GM23338 (cell line): ENCODE results near the gene LCLAT1. TPM values are rescaled to one million over a fixed set of nuclear protein-coding genes. Genes with fewer than 3 reads are reported as not detected.

Experiments
- ATAC-seq: fragments of 200-7000 bp; cut with Tn5 transposase; 3 replicates; pipeline ENCODE4 v1.9.1; 2020
- DNase-seq: peaks from one replicate; pipeline ENCODE4 v3.0.0-alpha.2; 2015; ENCODE audit warnings: low spot score
- H2AFZ ChIP-seq: fragments of 200-600 bp; sonication (generic); 2 replicates; pipeline ENCODE4 v1.8.0; 2016; ENCODE audit warnings: antibody characterized with exemption, mild to moderate bottlenecking, moderate library complexity
- H3F3A ChIP-seq: fragments of 200-600 bp; sonication (generic); replicated peaks from 2 replicates; pipeline ENCODE4 v1.8.0; 2017; ENCODE audit warnings: antibody characterized with exemption, mixed run types, low read depth
- H3K27ac ChIP-seq: fragments of 200-600 bp; sonication (generic); 2 replicates; pipeline ENCODE4 v1.6.1; 2016; ENCODE audit warnings: low read depth
- H3K27me3 ChIP-seq: fragments of 200-600 bp; sonication (generic); 2 replicates; pipeline ENCODE4 v1.8.0; 2016; ENCODE audit warnings: mild to moderate bottlenecking, mixed run types, moderate library complexity; ENCODE audit not compliant: insufficient read depth
- H3K36me3 ChIP-seq: fragments of 200-600 bp; sonication (generic); 2 replicates; pipeline ENCODE4 v1.8.0; 2016; ENCODE audit warnings: mild to moderate bottlenecking; ENCODE audit not compliant: insufficient read depth
- H3K4me1 ChIP-seq: fragments of 200-600 bp; sonication (generic); 2 replicates; pipeline ENCODE4 v1.8.0; 2016; ENCODE audit warnings: mild to moderate bottlenecking, moderate library complexity; ENCODE audit not compliant: insufficient read depth
- H3K4me2 ChIP-seq: fragments of 200-600 bp; sonication (generic); 2 replicates; pipeline ENCODE4 v1.7.1; 2017; ENCODE audit warnings: mixed run types
- H3K4me3 ChIP-seq: fragments of 200-600 bp; sonication (generic); 2 replicates; pipeline ENCODE4 v1.6.1; 2016; ENCODE audit warnings: mixed run types
- H3K79me2 ChIP-seq: fragments of 200-600 bp; sonication (generic); replicated peaks from 2 replicates; pipeline ENCODE4 v1.8.0; 2017; ENCODE audit warnings: mild to moderate bottlenecking; ENCODE audit not compliant: insufficient read depth
- H3K9me2 ChIP-seq: fragments of 200-600 bp; sonication (generic); 2 replicates; pipeline ENCODE4 v1.8.0; 2017; ENCODE audit not compliant: insufficient read depth
- H4K20me1 ChIP-seq: fragments of 200-600 bp; sonication (generic); replicated peaks from 2 replicates; pipeline ENCODE4 v1.8.0; 2017; ENCODE audit warnings: mild to moderate bottlenecking; ENCODE audit not compliant: insufficient read depth
- H3K27ac Mint-ChIP-seq: 2 replicates; pipeline ENCODE4 v1.8.0; 2020; ENCODE audit warnings: inconsistent platforms, mild to moderate bottlenecking, moderate library complexity, mixed read lengths
- H3K27me3 Mint-ChIP-seq: 3 replicates; pipeline ENCODE4 v1.8.0; 2022; ENCODE audit warnings: low read depth, mild to moderate bottlenecking, moderate library complexity, mixed read lengths, inconsistent platforms; ENCODE audit not compliant: insufficient read depth, poor library complexity
- H3K36me3 Mint-ChIP-seq: 3 replicates; pipeline ENCODE4 v1.8.0; 2021; ENCODE audit warnings: low read depth, mild to moderate bottlenecking, inconsistent platforms, moderate library complexity, mixed read lengths
- H3K4me1 Mint-ChIP-seq: 3 replicates; pipeline ENCODE4 v1.8.0; 2020; ENCODE audit warnings: mild to moderate bottlenecking, inconsistent platforms, mixed read lengths
- H3K4me3 Mint-ChIP-seq: 3 replicates; pipeline ENCODE4 v1.8.0; 2021; ENCODE audit warnings: moderate library complexity, mild to moderate bottlenecking, inconsistent platforms, mixed read lengths
- H3K9me3 Mint-ChIP-seq: 3 replicates; pipeline ENCODE4 v1.8.0; 2020; ENCODE audit warnings: moderate library complexity, mild to moderate bottlenecking, inconsistent platforms, mixed read lengths
- CREB1 ChIP-seq: fragments of 250-450 bp; sonication (Bioruptor Pico); IDR thresholded peaks from 2 replicates; pipeline ENCODE4 v1.5.0; 2020; ENCODE audit warnings: low read depth, mild to moderate bottlenecking, moderate library complexity
- EZH2 ChIP-seq: fragments of 200-600 bp; sonication (generic); IDR thresholded peaks from one replicate; pipeline ENCODE4 v1.8.0; 2017; ENCODE audit warnings: antibody characterized with exemption, mild to moderate bottlenecking, low read depth; ENCODE audit not compliant: unreplicated experiment
- EZH2phosphoT487 ChIP-seq: fragments of 200-600 bp; sonication (generic); IDR thresholded peaks from one replicate; pipeline ENCODE4 v1.8.1; 2018; ENCODE audit warnings: antibody characterized with exemption; ENCODE audit not compliant: unreplicated experiment
- JUNB ChIP-seq: IDR thresholded peaks from one replicate; pipeline ENCODE4 v1.6.1; 2016; ENCODE audit warnings: antibody characterized with exemption; ENCODE audit not compliant: unreplicated experiment
- NANOG ChIP-seq: IDR thresholded peaks from 2 replicates; pipeline ENCODE4 v1.6.1; 2016; ENCODE audit warnings: antibody characterized with exemption, borderline replicate concordance
- POLR2AphosphoS5 ChIP-seq: IDR thresholded peaks from 2 replicates; pipeline ENCODE4 v1.6.1; 2016; ENCODE audit warnings: antibody characterized with exemption, low read depth
- STAT1 ChIP-seq: IDR thresholded peaks from one replicate; pipeline ENCODE4 v1.6.1; 2016; ENCODE audit warnings: antibody characterized with exemption; ENCODE audit not compliant: unreplicated experiment
- ZNF114 ChIP-seq: fragments of 250-450 bp; sonication (Bioruptor Pico); IDR thresholded peaks from 2 replicates; pipeline ENCODE4 v1.5.0; 2020; ENCODE audit warnings: mild to moderate bottlenecking, moderate library complexity
- ZNF331 ChIP-seq: fragments of 250-450 bp; sonication (Bioruptor Pico); IDR thresholded peaks from 2 replicates; pipeline ENCODE4 v1.5.0; 2020; ENCODE audit warnings: low read depth, mild to moderate bottlenecking, moderate library complexity
- polyA plus RNA-seq: library from polyadenylated mRNA; unstranded; fragments of >200 nt; fragmentation: Nextera tagmentation; extraction: Ambion mirVana; gene quantifications from 2 replicates; pipeline ENCODE4 v1.2.1, GENCODE V29; 2016
- total RNA-seq: library from RNA; depleted of rRNA; stranded (reverse); fragments of >200 nt; shearing (Covaris generic); gene quantifications from 2 replicates; pipeline ENCODE4 v1.2.3, GENCODE V29; 2014
- TF ChIP-seq, protein P1 (sequence below): IDR thresholded peaks from one replicate; pipeline ENCODE4 v1.6.1; 2018; ENCODE audit warnings: antibody characterized with exemption; ENCODE audit not compliant: unreplicated experiment
- TF ChIP-seq, protein P2 (sequence below): fragments of 250-450 bp; sonication (Bioruptor Pico); IDR thresholded peaks from 2 replicates; pipeline ENCODE4 v1.5.0; 2020; ENCODE audit warnings: mild to moderate bottlenecking, moderate library complexity
- TF ChIP-seq, protein P3 (sequence below): IDR thresholded peaks from 2 replicates; pipeline ENCODE4 v1.6.1; 2016; ENCODE audit warnings: antibody characterized with exemption
- TF ChIP-seq, protein P4 (sequence below), 2 experiments: fragments of 200-600 bp in 1 of 2; sonication (generic) in 1 of 2; conservative IDR thresholded peaks; 2 replicates each; pipeline versions ENCODE4 v1.5.1 to v1.6.1; 2016 to 2017; ENCODE audit warnings: antibody characterized with exemption in 2 of 2, low read depth in 2 of 2, mild to moderate bottlenecking in 2 of 2, moderate library complexity in 1 of 2

Gene LCLAT1
- total and polyA plus RNA-seq, 2 experiments from 2014 or later, result 11.5 to 30.1 TPM

DNA sequence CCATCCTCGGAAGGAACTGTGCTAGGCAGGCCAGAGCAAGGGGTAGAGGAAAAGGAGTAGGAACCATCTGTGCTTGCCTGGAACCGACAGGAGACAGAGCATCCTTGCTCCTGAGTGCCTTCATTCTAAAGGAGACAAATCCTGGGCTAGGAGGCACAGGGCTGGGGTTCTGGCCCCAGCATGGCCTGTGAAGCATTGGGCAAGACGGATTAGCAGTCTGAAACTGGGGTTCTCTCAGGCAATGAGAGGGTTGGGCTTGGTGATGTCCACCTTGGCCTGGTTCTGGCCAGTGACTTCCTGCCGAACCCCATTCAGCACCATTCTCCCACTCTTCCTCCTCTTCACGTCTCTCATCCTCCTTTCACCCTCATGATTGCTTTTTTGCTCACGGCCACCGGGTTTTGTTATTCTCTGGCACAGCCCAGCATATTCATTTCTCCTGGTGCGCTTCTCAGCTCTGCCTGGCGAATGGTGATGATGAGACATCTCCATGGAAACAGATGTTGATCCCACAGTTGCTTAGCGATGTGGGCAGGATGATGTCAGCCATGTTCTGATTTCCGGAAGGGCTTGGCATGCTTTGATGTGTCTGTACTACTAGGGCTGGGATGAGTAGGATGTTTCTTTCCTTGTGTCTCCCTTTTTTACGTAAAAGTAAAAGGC lies 232.5 kb downstream of the LCLAT1 start:
- no peak overlapping the region for H3K27ac Mint-ChIP-seq
- peaks cover 2% of the 10 kb centered on the region for H3K27me3 Mint-ChIP-seq
- Histone ChIP-seq H3K4me1 (no peaks in the 10 kb centered on the region), H3K27ac (no peak overlapping the region), H2AFZ (no peak overlapping the region), H3K27me3 (no peaks in the 10 kb centered on the region), H4K20me1 (no peaks in the 10 kb centered on the region), H3K79me2 (no peaks in the 10 kb centered on the region), H3K4me3 (no peak overlapping the region), H3F3A (no peaks in the 10 kb centered on the region), H3K9me2 (no peaks in the 10 kb centered on the region), H3K4me2 (no peak overlapping the region), H3K36me3 (no peaks in the 10 kb centered on the region)
- no peaks in the 10 kb centered on the region for H3K9me3 Mint-ChIP-seq
- no peaks in the 10 kb centered on the region for H3K36me3 Mint-ChIP-seq
- TF ChIP-seq POLR2AphosphoS5, result no peak
- no peak for TF ChIP-seq ZNF331 (CRISPR knock-in tag)
- TF ChIP-seq NANOG, result no peak
- TF ChIP-seq EZH2phosphoT487, result no peak
- TF ChIP-seq, protein P1, sequence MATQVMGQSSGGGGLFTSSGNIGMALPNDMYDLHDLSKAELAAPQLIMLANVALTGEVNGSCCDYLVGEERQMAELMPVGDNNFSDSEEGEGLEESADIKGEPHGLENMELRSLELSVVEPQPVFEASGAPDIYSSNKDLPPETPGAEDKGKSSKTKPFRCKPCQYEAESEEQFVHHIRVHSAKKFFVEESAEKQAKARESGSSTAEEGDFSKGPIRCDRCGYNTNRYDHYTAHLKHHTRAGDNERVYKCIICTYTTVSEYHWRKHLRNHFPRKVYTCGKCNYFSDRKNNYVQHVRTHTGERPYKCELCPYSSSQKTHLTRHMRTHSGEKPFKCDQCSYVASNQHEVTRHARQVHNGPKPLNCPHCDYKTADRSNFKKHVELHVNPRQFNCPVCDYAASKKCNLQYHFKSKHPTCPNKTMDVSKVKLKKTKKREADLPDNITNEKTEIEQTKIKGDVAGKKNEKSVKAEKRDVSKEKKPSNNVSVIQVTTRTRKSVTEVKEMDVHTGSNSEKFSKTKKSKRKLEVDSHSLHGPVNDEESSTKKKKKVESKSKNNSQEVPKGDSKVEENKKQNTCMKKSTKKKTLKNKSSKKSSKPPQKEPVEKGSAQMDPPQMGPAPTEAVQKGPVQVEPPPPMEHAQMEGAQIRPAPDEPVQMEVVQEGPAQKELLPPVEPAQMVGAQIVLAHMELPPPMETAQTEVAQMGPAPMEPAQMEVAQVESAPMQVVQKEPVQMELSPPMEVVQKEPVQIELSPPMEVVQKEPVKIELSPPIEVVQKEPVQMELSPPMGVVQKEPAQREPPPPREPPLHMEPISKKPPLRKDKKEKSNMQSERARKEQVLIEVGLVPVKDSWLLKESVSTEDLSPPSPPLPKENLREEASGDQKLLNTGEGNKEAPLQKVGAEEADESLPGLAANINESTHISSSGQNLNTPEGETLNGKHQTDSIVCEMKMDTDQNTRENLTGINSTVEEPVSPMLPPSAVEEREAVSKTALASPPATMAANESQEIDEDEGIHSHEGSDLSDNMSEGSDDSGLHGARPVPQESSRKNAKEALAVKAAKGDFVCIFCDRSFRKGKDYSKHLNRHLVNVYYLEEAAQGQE, result no peak
- no peak for TF ChIP-seq STAT1
- TF ChIP-seq ZNF114, result no peak
- no peak for TF ChIP-seq EZH2
- TF ChIP-seq, protein P2, sequence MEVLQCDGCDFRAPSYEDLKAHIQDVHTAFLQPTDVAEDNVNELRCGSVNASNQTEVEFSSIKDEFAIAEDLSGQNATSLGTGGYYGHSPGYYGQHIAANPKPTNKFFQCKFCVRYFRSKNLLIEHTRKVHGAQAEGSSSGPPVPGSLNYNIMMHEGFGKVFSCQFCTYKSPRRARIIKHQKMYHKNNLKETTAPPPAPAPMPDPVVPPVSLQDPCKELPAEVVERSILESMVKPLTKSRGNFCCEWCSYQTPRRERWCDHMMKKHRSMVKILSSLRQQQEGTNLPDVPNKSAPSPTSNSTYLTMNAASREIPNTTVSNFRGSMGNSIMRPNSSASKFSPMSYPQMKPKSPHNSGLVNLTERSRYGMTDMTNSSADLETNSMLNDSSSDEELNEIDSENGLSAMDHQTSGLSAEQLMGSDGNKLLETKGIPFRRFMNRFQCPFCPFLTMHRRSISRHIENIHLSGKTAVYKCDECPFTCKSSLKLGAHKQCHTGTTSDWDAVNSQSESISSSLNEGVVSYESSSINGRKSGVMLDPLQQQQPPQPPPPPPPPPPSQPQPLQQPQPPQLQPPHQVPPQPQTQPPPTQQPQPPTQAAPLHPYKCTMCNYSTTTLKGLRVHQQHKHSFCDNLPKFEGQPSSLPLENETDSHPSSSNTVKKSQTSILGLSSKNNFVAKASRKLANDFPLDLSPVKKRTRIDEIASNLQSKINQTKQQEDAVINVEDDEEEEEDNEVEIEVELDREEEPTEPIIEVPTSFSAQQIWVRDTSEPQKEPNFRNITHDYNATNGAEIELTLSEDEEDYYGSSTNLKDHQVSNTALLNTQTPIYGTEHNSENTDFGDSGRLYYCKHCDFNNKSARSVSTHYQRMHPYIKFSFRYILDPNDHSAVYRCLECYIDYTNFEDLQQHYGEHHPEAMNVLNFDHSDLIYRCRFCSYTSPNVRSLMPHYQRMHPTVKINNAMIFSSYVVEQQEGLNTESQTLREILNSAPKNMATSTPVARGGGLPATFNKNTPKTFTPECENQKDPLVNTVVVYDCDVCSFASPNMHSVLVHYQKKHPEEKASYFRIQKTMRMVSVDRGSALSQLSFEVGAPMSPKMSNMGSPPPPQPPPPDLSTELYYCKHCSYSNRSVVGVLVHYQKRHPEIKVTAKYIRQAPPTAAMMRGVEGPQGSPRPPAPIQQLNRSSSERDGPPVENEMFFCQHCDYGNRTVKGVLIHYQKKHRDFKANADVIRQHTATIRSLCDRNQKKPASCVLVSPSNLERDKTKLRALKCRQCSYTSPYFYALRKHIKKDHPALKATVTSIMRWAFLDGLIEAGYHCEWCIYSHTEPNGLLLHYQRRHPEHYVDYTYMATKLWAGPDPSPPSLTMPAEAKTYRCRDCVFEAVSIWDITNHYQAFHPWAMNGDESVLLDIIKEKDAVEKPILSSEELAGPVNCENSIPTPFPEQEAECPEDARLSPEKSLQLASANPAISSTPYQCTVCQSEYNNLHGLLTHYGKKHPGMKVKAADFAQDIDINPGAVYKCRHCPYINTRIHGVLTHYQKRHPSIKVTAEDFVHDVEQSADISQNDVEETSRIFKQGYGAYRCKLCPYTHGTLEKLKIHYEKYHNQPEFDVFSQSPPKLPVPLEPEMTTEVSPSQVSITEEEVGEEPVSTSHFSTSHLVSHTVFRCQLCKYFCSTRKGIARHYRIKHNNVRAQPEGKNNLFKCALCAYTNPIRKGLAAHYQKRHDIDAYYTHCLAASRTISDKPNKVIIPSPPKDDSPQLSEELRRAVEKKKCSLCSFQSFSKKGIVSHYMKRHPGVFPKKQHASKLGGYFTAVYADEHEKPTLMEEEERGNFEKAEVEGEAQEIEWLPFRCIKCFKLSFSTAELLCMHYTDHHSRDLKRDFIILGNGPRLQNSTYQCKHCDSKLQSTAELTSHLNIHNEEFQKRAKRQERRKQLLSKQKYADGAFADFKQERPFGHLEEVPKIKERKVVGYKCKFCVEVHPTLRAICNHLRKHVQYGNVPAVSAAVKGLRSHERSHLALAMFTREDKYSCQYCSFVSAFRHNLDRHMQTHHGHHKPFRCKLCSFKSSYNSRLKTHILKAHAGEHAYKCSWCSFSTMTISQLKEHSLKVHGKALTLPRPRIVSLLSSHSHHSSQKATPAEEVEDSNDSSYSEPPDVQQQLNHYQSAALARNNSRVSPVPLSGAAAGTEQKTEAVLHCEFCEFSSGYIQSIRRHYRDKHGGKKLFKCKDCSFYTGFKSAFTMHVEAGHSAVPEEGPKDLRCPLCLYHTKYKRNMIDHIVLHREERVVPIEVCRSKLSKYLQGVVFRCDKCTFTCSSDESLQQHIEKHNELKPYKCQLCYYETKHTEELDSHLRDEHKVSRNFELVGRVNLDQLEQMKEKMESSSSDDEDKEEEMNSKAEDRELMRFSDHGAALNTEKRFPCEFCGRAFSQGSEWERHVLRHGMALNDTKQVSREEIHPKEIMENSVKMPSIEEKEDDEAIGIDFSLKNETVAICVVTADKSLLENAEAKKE (CRISPR knock-in tag), result no peak
- TF ChIP-seq, protein P3, sequence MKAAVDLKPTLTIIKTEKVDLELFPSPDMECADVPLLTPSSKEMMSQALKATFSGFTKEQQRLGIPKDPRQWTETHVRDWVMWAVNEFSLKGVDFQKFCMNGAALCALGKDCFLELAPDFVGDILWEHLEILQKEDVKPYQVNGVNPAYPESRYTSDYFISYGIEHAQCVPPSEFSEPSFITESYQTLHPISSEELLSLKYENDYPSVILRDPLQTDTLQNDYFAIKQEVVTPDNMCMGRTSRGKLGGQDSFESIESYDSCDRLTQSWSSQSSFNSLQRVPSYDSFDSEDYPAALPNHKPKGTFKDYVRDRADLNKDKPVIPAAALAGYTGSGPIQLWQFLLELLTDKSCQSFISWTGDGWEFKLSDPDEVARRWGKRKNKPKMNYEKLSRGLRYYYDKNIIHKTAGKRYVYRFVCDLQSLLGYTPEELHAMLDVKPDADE, result no peak
- TF ChIP-seq, protein P4, sequence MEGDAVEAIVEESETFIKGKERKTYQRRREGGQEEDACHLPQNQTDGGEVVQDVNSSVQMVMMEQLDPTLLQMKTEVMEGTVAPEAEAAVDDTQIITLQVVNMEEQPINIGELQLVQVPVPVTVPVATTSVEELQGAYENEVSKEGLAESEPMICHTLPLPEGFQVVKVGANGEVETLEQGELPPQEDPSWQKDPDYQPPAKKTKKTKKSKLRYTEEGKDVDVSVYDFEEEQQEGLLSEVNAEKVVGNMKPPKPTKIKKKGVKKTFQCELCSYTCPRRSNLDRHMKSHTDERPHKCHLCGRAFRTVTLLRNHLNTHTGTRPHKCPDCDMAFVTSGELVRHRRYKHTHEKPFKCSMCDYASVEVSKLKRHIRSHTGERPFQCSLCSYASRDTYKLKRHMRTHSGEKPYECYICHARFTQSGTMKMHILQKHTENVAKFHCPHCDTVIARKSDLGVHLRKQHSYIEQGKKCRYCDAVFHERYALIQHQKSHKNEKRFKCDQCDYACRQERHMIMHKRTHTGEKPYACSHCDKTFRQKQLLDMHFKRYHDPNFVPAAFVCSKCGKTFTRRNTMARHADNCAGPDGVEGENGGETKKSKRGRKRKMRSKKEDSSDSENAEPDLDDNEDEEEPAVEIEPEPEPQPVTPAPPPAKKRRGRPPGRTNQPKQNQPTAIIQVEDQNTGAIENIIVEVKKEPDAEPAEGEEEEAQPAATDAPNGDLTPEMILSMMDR (conservative IDR thresholded peaks at IDR 0.05; ENCODE audit: low read depth in 2 of 2), result no peak
- TF ChIP-seq CREB1 (CRISPR knock-in tag), result no peak
- TF ChIP-seq JUNB, result no peak
- peak; percentile 39 for DNase-seq
- no peak for ATAC-seq
- H3K4me3 Mint-ChIP-seq, result no peak overlapping the region
- peaks cover 2% of the 10 kb centered on the region; the same call in 1 of the 3 replicates for H3K4me1 Mint-ChIP-seq
